DOHH2 (cell line): Measurements from ENCODE around the gene OSBPL1A.

Experiments used
- H3F3A ChIP-seq: fragments of 200-600 bp; sonication (generic), shearing (Covaris generic); 2 replicates; pipeline ENCODE4 v1.6.0; 2016; ENCODE audit warnings: antibody characterized with exemption, mild to moderate bottlenecking; ENCODE audit not compliant: control insufficient read depth, insufficient read depth
- H3K27ac ChIP-seq: fragments of 200-600 bp; sonication (generic); 2 replicates; pipeline ENCODE4 v1.5.1; 2014; ENCODE audit warnings: low read depth, mild to moderate bottlenecking, low read length, moderate library complexity
- H3K27me3 ChIP-seq: fragments of 200-600 bp; sonication (generic); 2 replicates; pipeline ENCODE4 v1.6.1; 2014; ENCODE audit warnings: mild to moderate bottlenecking, low read length, mixed read lengths; ENCODE audit not compliant: control insufficient read depth
- H3K36me3 ChIP-seq: fragments of 200-600 bp; sonication (generic); 2 replicates; pipeline ENCODE4 v1.6.1; 2014; ENCODE audit warnings: mild to moderate bottlenecking, low read length, moderate library complexity, mixed read lengths; ENCODE audit not compliant: control insufficient read depth
- H3K4me1 ChIP-seq: fragments of 200-600 bp; sonication (generic); 2 replicates; pipeline ENCODE4 v1.6.1; 2014; ENCODE audit warnings: mild to moderate bottlenecking, low read length, mixed read lengths; ENCODE audit not compliant: control insufficient read depth
- H3K4me2 ChIP-seq: fragments of 200-600 bp; sonication (generic); 2 replicates; pipeline ENCODE4 v1.6.0; 2014; ENCODE audit warnings: mild to moderate bottlenecking, low read length, moderate library complexity
- H3K4me3 ChIP-seq: fragments of 200-600 bp; sonication (generic); 2 replicates; pipeline ENCODE4 v1.5.1; 2014; ENCODE audit warnings: mild to moderate bottlenecking, low read length, mixed read lengths
- H3K79me2 ChIP-seq: fragments of 200-600 bp; sonication (generic); 2 replicates; pipeline ENCODE4 v1.6.1; 2014; ENCODE audit warnings: mild to moderate bottlenecking, low read length, mixed read lengths; ENCODE audit not compliant: control insufficient read depth
- H3K9me2 ChIP-seq: fragments of 200-600 bp; sonication (generic); replicated peaks from 2 replicates; pipeline ENCODE4 v1.6.1; 2014; ENCODE audit warnings: mild to moderate bottlenecking, low read length, mixed read lengths; ENCODE audit not compliant: control insufficient read depth
- H3K9me3 ChIP-seq: fragments of 200-600 bp; sonication (generic); 2 replicates; pipeline ENCODE4 v1.6.1; 2014; ENCODE audit warnings: antibody characterized with exemption, low read length, mixed read lengths; ENCODE audit not compliant: control insufficient read depth, insufficient read depth
- H4K20me1 ChIP-seq: fragments of 200-600 bp; sonication (generic); 2 replicates; pipeline ENCODE4 v1.6.0; 2014; ENCODE audit warnings: low read depth, mild to moderate bottlenecking, antibody characterized with exemption, low read length, moderate library complexity; ENCODE audit not compliant: control insufficient read depth, insufficient read depth
- CTCF ChIP-seq: fragments of 200-600 bp; sonication (generic); IDR thresholded peaks from one replicate; pipeline ENCODE4 v1.5.1; 2014; ENCODE audit warnings: antibody characterized with exemption, mild to moderate bottlenecking, low read depth, low read length; ENCODE audit not compliant: poor library complexity, severe bottlenecking
- EZH2phosphoT487 ChIP-seq: fragments of 200-600 bp; sonication (generic); IDR thresholded peaks from 2 replicates; pipeline ENCODE4 v1.6.1; 2017; ENCODE audit warnings: borderline replicate concordance, mild to moderate bottlenecking, antibody characterized with exemption, low read length, moderate library complexity, mixed read lengths

The OSBPL1A gene

GRCh38 chr18:24354278-24354677, 43.3 kb downstream of the OSBPL1A start:
- H3K4me3 ChIP-seq = no peak overlapping the region
- H3K79me2 ChIP-seq = no peaks in the 10 kb centered on the region
- H3K9me3 ChIP-seq = no peaks in the 10 kb centered on the region
- H3K4me2 ChIP-seq = no peak overlapping the region
- H4K20me1 ChIP-seq = no peaks in the 10 kb centered on the region
- no peaks in the 10 kb centered on the region for H3F3A ChIP-seq
- H3K4me1 ChIP-seq = no peaks in the 10 kb centered on the region
- H3K27ac ChIP-seq = no peak overlapping the region
- no peaks in the 10 kb centered on the region for H3K27me3 ChIP-seq
- no peak for TF ChIP-seq CTCF
- TF ChIP-seq EZH2phosphoT487 = no peak
- no peaks in the 10 kb centered on the region for H3K36me3 ChIP-seq
- H3K9me2 ChIP-seq = no peaks in the 10 kb centered on the region

DNA sequence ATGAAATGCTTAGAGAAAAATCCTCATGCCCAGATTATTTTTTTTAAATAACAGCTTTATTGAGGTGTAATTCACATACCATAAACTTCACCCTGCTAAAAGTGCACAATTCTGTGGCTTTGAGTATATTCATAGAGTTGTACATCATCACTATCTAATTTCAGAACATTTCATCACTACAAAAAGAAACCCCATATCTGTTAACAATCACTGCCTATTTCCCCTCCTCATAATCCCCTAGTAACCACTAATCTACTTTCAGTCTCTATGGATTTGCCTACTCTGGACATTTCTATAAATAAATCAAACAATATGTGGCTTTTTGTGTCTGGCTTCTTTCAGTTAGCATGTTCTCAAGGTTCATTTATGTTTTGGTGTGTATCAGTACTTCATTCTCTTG, 51.4 kb downstream of the OSBPL1A start:
- Histone ChIP-seq H3K36me3 (no peaks in the 10 kb centered on the region), H3K4me1 (no peaks in the 10 kb centered on the region), H4K20me1 (no peaks in the 10 kb centered on the region), H3K4me2 (no peak overlapping the region), H3K4me3 (no peak overlapping the region), H3F3A (no peaks in the 10 kb centered on the region), H3K27ac (no peak overlapping the region), H3K79me2 (no peaks in the 10 kb centered on the region), H3K9me3 (no peaks in the 10 kb centered on the region), H3K27me3 (no peaks in the 10 kb centered on the region), H3K9me2 (no peaks in the 10 kb centered on the region)
- TF ChIP-seq EZH2phosphoT487 = no peak

- H3K27ac ChIP-seq = no peak overlapping the region
- H3K9me2 ChIP-seq = no peaks in the 10 kb centered on the region
- H3K36me3 ChIP-seq = no peaks in the 10 kb centered on the region
These were observed 53.1 kb downstream of the OSBPL1A start for GRCh38 chr18:24344509-24344908.

GRCh38 chr18:24342347-24342746, 55.3 kb downstream of the OSBPL1A start:
- Histone ChIP-seq H3K36me3 (no peaks in the 10 kb centered on the region), H3K79me2 (no peaks in the 10 kb centered on the region), H3F3A (no peaks in the 10 kb centered on the region), H3K27me3 (no peaks in the 10 kb centered on the region), H4K20me1 (no peaks in the 10 kb centered on the region), H3K27ac (no peak overlapping the region), H3K4me2 (no peak overlapping the region), H3K4me1 (no peaks in the 10 kb centered on the region), H3K9me3 (no peaks in the 10 kb centered on the region), H3K4me3 (no peak overlapping the region), H3K9me2 (no peaks in the 10 kb centered on the region)
- TF ChIP-seq EZH2phosphoT487 (no peak), CTCF (no peak)

More at GRCh38 chr18:24344509-24344908, 53.1 kb downstream of the OSBPL1A start:
- H3K4me1 ChIP-seq = no peaks in the 10 kb centered on the region
- H4K20me1 ChIP-seq = no peaks in the 10 kb centered on the region
- H3K4me3 ChIP-seq = no peak overlapping the region
- no peaks in the 10 kb centered on the region for H3K27me3 ChIP-seq
- H3K4me2 ChIP-seq = no peak overlapping the region
- H3K9me3 ChIP-seq = no peaks in the 10 kb centered on the region
- no peaks in the 10 kb centered on the region for H3K79me2 ChIP-seq
- no peak for TF ChIP-seq CTCF
- no peak for TF ChIP-seq EZH2phosphoT487
- no peaks in the 10 kb centered on the region for H3F3A ChIP-seq
